Activated naive CD4-positive, alpha-beta T cell treated with Interleukin-2 at 50 U/mL for 16 hours (primary cell): ENCODE results near the gene REEP1.
"Not testable (repeated sequence)": the region's sequence is repeated elsewhere in the genome, so short reads cannot be mapped to it uniquely, and the experiment has no call there.

Experiments used
- DNase-seq: peaks from one replicate; pipeline ENCODE4 v3.0.0-alpha.2; 2020

Gene REEP1

DNA sequence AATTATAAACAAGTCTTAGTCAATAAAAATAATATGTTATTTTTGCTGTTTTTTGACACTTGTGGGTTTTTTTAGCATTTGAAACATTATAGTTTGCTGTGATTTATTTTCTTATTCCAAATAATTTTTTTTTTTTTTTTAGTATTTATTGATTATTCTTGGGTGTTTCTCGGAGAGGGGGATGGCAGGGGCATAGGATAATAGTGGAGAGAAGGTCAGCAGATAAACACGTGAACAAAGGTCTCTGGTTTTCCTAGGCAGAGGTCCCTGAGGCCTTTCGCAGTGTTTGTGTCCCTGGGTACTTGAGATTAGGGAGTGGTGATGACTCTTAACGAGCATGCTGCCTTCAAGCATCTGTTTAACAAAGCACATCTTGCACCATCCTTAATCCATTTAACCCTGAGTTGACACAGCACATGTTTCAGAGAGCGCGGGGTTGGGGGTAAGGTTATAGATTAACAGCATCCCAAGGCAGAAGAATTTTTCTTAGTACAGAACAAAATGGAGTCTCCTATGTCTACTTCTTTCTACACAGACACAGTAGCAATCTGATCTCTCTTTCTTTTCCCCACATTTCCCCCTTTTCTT lies 8.5 kb upstream of the REEP1 start:
- DNase-seq, result not testable (repeated sequence)

DNA sequence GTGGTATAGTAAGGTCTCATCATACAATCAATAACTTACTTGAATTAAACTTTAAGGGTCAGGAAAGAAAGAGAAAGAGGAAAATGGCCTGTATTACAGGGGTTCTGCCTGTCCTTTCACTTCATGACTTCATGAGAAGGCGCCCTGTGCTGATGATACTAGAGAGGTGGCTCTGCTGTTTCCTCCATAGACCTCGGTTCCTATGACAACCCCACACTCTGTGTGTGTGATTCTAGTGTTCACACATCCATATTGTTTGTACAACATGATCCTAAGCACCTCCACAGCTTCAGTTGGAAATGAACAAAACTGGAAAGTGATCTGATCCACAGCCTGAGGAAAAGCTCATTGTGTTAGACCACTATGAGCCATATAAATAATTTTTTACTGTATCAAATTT lies 7.0 kb upstream of the REEP1 start:
- no peak for DNase-seq

DNA sequence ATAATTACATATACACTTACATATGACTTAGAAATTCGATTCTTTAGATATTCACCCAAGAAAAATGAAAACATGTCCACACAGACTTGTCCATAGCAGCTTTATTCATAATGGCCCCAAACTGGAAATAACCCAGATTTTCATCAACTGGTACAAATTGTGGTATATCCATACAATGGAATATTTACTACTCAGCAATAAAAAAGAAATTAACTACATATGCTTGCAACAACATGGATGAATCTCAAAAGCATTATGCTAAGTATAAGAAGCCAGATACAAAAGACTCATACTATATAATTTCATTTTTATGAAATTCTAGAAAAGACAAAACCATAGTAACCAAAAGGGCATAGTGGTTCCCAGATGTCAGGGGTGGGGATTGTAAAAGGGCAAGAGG lies 5.1 kb upstream of the REEP1 start:
- DNase-seq, result no peak

DNA sequence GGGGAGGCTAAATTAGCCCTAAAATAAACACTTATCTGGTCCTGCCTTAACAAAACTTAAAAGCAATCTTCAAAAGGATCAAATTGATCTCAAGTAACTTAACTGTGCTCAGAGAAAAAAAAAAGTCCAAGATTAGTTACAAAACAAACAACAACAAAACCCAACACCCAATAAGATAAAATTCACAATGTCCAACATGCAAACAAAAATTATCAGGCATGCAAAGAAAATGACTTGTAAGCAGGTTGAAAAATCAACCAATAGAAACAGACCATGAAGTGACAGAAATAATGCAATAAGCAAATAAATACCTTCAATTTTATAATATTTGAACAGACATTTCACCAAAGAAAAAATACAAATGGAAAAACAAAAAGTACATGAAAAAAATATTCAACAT lies 4.0 kb upstream of the REEP1 start:
- DNase-seq, result no peak

DNA sequence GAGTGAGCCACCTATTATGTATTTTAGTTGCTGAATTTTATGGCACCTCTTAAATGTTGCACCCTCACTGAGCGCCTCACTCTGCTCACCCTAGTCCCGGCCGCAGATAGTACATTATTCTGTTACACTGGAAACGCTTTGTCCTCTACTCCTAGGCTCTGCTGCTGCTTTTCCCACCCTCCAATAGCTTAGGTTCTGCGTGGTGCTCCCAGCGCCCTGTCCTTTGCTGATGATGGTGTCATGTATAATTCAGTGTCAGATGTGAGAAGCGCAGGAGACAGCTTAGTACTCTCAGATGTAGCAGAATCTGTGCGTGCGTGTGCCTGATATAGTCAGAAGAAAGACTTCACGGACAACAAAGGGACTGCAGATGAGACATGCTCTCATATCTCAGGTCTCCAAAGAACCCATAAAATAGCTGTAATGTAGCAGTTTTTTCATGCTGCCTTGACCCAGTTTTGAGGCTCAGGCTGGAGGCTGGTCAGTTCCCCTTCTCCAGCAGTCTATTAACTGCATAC lies 1.4 kb upstream of the REEP1 start:
- DNase-seq, result no peak

DNA sequence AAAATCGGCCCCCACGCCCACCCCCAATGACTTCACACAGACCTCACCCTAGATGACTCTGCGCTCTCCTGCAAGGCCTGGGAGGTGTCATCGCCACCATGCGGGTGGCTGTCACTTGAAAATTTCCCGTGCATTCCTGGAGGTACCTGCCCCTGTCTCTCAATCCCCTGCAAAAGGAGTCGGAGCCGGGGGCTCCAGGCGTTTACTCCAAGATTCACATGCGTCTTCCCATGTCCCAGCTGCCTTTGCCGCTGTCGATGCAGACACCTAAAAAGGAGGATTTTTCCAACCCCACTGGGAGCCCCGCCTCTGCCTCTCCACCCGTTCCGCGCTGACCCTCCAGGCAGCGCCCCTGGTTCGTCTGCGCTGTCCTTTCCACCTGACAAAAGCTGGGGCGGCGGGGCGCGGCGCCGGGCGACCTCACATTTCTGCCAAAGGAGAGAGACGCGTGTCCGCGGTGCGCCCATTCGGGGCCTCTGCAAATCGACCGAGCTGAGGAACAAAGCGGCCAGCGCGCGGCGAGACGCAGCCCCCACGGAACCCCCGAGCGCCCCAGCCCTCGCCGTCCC lies 667 bp downstream of the REEP1 start:
- DNase-seq, result peak; percentile 10

DNA sequence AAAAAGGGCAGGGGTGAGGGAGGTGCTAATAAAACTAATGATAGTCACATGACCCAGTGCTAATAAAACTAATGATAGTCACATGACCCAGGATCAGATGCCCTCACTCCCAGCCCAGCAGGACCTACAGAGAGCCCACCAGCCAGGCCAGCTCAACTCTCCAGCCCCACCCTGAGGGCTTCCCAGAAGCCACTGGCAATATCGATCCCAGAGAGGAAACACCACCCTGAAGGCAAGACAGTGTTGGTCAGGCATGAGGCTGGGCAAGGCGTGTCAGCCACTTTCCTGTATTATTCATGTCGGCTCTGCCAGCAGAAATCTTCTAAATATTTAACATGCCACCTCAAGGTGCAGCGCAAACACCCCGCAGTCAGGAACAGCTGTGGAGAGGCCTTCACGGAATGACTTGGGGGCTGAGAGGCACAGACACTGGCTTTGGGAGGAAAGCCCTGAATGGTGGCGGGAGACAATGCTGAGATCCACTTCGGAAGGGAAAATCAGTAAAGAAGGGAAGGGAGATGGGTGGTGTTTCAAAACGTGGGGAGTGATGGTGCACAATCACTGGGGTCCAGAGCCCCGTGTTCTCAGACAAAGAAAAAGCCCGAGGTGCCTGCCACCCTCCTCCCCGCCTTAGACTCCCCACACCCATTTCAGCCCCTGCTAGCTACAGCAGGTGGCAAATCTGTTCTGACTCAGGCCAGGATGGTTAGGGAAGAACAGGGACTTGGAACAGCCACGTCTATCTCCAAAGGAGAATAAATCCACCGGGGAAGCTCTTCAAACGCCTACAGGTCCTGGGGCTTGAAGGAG lies 1.4 kb downstream of the REEP1 start:
- no peak for DNase-seq

DNA sequence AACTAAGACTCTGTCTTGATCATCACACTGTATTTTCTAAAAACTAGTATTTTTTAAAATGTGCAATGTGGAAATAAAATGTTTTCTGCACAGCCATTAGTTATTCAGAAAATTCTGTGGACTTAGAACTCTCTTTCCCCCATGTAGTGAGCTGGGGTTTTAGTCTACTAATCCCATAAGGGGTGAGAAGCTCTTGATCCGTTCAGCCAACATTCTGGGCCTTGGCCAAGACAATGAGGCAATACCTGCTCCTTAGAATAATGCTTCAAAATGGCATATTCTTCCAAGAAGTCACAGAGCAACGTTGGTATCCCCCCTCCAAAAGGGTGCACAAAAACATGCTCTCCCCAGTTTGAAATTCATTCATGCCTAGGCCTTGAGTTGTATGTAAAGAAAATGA lies 4.0 kb downstream of the REEP1 start:
- DNase-seq, result no peak

DNA sequence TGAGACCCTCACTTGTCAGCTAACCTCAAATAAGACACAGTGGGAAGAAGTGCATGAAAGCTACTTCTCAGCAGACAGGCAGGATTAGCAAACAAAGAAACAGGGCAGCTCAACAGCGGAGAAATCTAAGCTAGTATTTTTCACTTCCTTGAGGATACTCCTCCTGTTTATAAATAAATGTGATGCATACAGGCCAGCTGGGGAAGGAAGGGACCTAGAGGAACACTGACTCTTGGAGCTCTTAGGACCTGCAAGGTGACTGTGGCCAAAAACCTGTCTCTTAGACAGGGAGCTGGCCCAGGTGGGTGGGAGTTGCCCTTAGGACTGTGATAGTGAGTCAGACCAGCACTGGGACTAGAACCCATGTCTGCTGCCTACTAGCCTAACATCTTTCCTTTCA lies 4.8 kb downstream of the REEP1 start:
- DNase-seq, result no peak

DNA sequence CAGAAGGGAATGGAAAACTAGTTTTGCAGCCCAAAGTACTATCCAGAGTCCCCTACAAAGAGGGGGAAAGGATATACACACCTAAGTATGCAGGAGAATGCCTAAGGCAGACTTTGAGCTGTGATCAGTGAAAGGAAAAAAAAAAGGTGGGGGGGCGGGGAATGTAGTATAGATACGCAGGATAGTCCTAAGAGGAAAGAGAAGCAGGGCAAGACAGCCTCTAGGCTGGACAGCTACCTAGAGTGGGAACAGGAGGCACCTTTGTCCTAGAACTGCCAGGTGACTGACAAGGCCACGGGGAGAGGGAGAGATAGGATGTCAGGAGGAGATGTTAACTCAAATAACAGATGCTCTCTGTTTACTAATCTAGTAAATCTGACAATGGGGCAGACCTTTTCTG lies 6.0 kb downstream of the REEP1 start:
- no peak for DNase-seq

DNA sequence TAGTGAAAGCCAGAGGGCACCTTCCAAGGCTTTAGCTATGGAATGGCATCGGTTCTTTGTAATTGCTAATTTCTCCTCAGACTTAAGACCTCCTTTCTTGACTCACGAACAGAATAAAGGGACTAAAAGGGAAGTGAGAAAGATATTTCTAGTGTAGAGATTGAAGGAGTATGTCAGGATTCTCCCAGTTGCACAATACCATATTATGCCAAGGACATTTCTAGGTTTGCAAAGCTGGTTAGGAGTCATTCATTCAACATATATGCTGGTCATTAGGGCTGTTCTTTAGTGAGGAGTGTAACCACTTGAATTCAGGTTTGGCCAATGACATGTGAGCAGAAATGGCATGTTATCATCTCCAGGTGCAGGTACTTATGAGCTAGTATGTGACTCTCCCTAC lies 7.4 kb downstream of the REEP1 start:
- DNase-seq, result no peak

DNA sequence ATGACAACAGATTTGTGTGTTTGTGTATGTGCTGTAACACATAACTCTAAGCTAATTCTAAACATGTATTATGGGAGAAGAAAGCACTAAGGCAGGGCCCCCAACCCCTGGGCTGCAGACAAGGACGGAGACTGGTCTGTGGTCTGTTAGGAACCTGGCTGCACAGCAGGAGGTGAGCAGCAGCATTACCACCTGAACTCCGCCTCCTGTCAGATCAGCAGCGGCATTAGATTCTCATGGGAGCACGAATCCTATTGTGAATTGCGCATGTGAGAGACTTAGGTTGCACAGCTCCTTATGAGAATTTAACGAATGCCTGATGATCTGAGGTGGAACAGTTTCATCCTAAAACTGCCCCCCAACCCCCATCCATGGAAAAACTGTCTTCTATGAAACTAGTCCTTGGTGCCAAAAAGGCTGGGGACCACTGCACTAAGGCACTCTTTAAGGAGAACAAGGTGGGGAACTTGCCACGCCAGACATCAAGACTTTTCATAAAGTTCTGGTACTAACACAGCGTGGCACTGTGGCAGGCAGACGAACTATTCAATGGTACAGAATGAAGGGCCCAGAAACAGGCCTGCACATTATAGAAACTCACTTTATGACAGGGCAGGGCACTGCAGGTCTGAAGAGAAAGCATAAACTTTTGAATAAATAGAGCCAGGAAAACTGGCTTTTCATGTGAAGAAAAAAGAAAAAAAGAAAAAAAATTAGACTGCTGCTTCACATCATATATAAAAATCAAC lies 14.0 kb downstream of the REEP1 start:
- DNase-seq, result no peak

DNA sequence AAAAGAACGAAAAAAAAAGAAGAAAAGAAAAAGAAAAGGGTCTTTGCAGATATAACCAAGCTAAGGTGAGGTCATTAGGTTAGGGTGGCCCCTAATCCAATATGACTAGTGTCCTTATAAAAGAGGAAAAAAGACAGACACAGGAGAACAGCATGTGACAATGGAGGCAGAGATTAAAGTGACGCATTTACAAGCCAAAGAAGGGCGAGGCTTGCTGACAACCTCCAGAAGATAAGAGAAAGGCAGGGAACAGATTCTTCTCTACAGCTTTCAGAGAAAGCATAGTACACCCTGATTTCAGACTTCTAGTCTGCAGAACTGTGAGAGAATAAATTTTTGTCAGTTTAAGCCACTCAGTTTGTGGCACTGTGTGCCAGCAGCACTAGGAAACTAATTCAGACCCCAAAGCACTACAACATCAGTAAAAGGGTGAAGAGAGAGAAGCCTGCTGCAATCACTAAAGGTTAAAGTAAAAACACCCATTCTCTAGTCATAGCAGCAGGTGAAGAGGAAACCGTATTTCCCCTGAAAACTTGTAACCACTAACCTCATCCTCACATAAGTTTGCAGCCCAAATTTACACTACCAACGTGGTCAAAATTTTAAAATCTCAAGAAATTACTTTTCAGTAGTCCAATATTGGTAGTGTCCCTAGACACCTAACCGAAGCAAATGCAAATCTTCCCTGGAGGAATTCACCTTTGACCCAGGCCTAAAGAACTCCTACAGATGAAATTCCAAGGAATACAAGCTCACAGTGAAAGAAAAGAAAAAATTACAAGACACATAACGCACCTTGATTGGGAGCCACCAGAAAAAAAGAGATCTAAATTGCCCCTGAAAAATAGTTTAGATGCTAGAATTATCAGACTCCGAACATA lies 17.5 kb downstream of the REEP1 start:
- no peak for DNase-seq

DNA sequence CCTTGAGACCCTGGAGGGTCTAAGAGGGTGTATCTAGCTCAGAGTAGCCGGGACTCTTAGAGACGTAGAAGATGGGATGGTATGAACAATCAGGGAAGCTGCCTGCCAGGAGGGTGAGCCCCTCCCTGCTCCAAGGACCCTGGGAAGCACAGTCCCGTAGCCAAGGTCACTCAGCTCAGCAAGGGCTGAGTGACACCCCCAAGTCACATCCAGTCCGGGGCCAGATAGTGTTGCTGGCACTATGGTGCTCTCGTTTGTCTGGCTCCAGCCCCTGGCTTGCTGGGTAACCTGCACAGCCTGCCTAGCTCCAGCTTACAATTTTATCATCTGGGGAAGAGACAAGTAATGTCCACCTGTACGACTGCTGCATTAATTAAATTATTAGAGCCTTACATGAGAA lies 22.3 kb downstream of the REEP1 start:
- no peak for DNase-seq

DNA sequence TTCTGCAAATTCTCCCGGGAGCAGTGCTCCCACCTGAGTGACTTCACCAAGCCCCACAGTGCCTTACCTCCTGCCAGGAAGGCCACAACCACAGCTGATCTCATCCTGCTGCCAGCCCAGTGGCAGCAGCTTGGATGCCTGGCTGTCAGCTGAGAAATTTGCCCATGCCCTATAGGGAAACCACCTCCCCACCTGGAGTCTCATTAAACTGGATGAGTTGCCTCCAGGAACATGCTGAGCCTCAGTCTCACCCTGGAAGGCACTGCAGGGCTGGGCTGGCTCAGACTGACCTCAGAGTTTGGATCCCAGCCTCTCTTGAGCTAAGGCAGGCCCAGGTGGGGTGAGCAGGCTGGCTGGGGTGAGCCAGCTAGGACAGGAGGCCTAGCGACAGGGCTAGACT lies 23.3 kb downstream of the REEP1 start:
- DNase-seq, result no peak

DNA sequence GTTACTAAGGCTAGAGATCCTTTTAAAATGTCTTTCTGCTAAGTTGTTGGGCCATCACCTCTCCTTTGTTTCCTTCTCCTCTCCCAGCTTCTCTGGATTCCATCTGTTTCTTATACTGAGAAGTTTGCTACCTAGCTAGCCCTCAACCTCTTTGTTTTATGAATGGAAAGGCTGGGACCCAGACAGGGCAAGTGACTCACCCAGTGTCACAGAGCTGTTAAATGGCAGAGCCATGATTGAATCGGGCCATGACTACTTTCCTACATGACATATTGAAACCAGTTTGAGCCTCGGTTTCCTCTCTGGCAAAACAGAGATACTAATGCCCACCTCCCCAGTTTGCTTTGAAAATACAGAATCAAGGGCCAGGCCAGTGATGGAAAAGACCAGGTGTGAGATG lies 24.1 kb downstream of the REEP1 start:
- no peak for DNase-seq

DNA sequence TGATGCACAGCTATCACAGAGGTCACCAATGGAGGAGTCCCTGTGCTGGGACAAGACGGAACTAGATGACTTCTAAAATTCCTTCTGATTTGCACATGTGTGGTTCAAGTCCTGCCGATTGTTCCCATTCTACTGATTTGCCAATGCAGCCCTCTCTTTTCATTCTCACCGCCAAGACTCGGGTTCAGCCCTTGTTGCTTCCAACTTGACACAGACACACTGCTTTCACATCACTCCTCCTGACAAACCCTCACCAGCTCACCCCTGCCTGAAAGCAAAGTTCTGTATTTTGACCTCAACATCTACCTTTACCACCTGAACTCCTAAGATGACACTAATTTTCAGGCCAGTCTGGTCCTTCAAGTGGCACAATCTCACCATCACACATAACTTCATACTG lies 25.5 kb downstream of the REEP1 start:
- DNase-seq, result no peak

DNA sequence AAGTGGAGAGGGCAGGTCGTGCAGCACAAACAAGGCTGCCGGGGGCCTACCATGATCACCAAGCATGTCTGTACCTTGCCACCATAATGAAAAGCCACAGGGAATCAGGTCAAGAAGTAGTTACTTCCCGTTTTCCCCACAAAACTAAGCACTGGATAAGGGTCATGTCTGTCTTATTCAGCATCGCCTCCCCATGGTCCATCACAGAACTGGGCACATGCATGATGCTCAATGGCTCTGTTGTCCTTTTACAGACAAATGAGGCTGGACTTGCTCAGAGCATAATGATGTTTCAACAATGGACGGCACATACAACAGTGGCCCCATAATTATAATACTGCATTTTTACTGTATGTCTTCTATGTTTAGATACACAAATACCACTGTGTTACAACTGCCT lies 27.5 kb downstream of the REEP1 start:
- DNase-seq, result no peak

DNA sequence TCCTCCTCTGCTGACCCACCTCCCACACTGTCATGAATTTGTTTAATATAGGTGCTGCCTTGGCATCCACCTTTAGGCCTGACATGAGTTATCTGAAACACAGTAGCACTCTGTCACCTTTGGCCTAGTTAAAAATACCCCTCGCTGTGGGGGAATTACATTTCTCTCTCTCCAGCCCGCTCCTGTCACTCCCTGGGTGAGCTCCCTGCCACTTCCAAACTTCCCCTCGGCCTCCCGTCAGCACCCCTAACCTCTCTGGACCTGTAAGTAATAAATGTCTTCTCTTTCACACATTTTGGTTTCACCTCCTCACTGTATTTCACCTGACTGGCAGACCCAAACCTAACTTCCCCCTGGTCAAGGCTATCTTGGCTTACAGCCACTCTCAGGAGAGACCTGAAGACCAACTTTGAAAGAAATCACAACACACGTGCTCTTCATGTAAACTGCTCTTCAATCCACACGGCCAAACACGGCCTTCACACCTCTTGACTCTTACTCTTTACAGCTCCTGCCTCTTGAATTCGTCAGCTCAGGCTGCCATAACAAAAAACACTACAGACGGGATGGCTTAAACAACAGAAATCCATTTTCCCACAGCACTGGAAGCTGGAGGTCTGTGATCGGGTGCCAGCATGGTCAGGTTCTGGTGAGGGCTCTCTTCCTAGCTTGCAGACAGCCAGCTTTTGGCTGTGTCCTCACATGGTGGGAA lies 28.3 kb downstream of the REEP1 start:
- no peak for DNase-seq

DNA sequence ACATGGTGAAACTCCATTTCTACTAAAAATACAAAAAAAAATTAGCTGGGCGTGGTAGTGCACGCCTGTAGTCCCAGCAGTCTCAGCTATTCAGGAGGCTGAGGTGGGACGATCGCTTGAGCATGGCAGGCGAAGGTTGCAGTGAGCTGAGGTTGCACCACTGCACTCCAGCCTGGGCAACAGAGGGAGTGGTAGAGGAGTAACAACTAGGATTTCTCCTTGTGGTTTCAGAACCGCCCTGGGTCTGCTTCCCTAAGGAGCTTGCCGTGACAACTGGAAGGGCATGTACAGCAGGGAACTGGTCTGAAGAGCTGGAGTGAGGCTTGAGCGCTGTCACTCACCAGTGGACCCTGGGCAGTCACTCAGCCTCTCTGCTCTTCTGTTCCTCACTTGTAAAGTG lies 29.1 kb downstream of the REEP1 start:
- DNase-seq, result no peak

DNA sequence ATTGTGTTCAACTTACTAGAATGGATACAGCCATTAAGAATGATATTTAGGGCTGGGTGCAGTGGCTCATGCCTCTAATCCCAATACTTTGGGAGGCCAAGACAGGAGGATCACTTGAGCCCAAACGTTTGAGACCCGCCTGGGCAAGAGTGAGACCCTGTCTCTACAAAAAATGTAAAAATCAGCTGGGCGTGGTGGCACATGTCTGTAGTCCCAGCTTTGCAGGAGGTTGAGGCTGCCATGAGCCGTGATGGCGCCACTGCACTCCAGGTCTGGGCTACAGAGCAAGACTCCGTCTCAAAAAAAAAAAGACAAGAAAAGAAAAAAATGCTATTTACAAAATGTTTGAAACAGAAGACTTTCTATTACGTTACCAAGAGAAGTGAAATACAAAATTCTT lies 30.0 kb downstream of the REEP1 start:
- no peak for DNase-seq

DNA sequence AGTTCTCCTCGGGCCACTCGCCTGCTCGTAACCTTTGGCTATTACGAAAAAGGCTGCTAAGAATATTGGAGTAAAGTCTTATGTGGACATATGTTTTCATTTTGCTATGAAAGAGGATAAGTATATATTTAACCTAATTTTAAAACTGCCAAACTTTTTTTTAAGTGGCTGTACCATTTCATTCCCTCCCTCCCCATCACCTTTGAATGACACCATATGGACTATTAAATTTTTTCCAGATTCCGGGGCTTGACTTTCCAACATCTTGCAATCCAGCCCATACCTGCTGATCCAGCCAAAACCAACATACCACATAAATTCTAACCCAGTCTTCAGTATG lies 31.5 kb downstream of the REEP1 start:
- DNase-seq, result no peak
